PFSK-1 (cell line): ENCODE results near the gene FASTK.

Experiments
- POLR2AphosphoS5 ChIP-seq: IDR thresholded peaks from 2 replicates; pipeline ENCODE4 v1.6.1; 2012; ENCODE audit warnings: low read depth, mild to moderate bottlenecking, control low read depth, low read length, moderate library complexity
- SIN3A ChIP-seq: IDR thresholded peaks from 2 replicates; pipeline ENCODE4 v1.6.1; 2012; ENCODE audit warnings: mild to moderate bottlenecking, low read length, moderate library complexity, borderline replicate concordance; ENCODE audit not compliant: insufficient read depth
- TAF1 ChIP-seq: IDR thresholded peaks from 2 replicates; pipeline ENCODE4 v1.6.1; 2012; ENCODE audit warnings: low read length, control low read depth, borderline replicate concordance; ENCODE audit not compliant: insufficient read depth
- TF ChIP-seq, protein P1 (sequence below), 2 experiments: IDR thresholded peaks; 2 replicates each; pipeline versions ENCODE4 v1.6.1 to v1.8.0; 2011 to 2012; ENCODE audit warnings: low read depth in 2 of 2, low read length in 2 of 2, control low read depth in 1 of 2, inconsistent platforms in 1 of 2, mild to moderate bottlenecking in 1 of 2, moderate library complexity in 1 of 2; ENCODE audit not compliant: insufficient read depth in 1 of 2

- TF ChIP-seq TAF1, result no peak
- TF ChIP-seq POLR2AphosphoS5, result no peak
- TF ChIP-seq, protein P1, sequence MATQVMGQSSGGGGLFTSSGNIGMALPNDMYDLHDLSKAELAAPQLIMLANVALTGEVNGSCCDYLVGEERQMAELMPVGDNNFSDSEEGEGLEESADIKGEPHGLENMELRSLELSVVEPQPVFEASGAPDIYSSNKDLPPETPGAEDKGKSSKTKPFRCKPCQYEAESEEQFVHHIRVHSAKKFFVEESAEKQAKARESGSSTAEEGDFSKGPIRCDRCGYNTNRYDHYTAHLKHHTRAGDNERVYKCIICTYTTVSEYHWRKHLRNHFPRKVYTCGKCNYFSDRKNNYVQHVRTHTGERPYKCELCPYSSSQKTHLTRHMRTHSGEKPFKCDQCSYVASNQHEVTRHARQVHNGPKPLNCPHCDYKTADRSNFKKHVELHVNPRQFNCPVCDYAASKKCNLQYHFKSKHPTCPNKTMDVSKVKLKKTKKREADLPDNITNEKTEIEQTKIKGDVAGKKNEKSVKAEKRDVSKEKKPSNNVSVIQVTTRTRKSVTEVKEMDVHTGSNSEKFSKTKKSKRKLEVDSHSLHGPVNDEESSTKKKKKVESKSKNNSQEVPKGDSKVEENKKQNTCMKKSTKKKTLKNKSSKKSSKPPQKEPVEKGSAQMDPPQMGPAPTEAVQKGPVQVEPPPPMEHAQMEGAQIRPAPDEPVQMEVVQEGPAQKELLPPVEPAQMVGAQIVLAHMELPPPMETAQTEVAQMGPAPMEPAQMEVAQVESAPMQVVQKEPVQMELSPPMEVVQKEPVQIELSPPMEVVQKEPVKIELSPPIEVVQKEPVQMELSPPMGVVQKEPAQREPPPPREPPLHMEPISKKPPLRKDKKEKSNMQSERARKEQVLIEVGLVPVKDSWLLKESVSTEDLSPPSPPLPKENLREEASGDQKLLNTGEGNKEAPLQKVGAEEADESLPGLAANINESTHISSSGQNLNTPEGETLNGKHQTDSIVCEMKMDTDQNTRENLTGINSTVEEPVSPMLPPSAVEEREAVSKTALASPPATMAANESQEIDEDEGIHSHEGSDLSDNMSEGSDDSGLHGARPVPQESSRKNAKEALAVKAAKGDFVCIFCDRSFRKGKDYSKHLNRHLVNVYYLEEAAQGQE (IDR thresholded peaks at IDR 0.05; ENCODE audit: insufficient read depth in 1 of 2, low read depth in 2 of 2, low read length in 2 of 2), result no peak
- no peak for TF ChIP-seq SIN3A
These were observed 46.1 kb downstream of the FASTK start for GRCh38 chr7:151034312-151035025.
